Fibroblast of skin of back (primary cell): ENCODE results near the gene ACP1.
"Not testable (repeated sequence)": the region's sequence is repeated elsewhere in the genome, so short reads cannot be mapped to it uniquely, and the experiment has no call there.

Experiments
- DNase-seq: peaks from one replicate; pipeline ENCODE4 v3.0.0-alpha.2; 2013

ACP1 gene

DNA sequence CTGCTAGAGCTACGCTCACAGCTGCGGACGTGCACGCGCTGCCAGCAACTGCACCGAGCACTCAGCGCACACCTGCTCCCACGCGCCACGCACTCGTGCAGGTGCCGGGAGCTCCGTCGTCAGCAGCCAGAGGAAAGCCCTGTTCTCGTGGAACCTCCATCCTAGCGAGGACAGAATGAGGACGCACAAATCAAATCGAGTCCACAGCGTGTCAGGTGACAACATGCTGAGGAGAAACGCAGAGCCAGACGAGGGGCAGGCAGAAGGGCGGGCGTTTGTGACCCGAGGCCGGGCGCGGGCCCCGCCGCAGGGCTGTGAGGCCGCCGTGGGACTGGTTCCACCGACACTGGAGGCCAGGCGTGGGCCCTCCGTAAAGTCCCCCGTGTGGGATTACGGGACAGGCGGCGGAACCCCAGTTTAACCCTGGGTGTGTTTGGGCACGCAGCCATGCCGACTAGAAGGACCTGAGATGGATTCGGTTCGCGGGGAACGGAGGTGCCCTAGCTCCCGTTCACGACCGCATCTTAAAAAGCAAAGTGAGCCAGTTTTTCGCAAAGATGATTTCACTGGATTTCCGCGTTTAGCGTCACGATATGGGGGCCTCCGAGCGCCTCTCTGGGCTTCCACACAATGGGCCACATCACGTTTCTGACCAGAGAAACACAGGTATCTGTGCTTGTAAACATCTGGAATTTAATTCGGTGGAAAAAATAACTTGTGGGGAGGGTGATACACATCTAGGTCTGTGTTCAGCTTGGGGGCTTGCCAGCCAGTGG is 50.0 kb downstream of the ACP1 start:
- no peak for DNase-seq

DNA sequence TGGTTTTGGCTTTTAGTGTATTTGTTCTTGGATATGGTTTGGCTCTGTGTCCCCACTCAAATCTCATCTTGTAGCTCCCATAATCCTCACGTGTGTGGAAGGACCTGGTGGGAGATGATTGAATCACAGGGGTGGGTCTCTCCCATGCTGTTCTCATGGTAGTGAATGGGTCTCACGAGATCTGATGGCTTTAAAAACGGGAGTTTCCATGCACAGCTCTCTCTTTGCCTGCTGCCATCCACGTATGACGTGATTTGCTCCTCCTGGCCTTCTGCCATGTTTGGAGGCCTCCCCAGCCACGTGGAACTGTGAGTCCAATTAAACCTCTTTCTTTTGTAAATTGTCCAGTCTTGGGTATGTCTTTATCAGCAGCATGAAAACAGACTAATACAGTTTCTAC is 51.2 kb downstream of the ACP1 start:
- not testable (repeated sequence) for DNase-seq

DNA sequence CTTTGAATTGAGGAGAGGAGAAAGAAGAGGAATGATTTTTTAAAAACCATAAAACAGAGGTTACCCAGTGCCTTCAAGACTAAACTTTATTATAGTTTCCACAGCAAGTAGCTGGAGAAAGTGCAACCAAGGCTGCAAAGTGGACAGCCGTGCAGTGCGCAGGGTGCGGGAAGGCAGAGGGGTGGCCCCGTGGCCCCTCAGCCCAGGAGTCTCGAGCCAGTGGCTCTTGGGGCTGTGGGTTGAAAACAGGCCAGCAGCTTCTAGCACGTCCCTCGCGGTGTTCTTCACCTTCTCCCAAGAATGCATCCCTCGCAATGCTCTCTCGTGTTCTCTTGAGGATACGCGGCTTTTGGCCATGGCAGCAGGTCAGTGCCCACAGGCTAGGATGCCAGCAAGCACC is 51.6 kb downstream of the ACP1 start:
- no peak for DNase-seq

DNA sequence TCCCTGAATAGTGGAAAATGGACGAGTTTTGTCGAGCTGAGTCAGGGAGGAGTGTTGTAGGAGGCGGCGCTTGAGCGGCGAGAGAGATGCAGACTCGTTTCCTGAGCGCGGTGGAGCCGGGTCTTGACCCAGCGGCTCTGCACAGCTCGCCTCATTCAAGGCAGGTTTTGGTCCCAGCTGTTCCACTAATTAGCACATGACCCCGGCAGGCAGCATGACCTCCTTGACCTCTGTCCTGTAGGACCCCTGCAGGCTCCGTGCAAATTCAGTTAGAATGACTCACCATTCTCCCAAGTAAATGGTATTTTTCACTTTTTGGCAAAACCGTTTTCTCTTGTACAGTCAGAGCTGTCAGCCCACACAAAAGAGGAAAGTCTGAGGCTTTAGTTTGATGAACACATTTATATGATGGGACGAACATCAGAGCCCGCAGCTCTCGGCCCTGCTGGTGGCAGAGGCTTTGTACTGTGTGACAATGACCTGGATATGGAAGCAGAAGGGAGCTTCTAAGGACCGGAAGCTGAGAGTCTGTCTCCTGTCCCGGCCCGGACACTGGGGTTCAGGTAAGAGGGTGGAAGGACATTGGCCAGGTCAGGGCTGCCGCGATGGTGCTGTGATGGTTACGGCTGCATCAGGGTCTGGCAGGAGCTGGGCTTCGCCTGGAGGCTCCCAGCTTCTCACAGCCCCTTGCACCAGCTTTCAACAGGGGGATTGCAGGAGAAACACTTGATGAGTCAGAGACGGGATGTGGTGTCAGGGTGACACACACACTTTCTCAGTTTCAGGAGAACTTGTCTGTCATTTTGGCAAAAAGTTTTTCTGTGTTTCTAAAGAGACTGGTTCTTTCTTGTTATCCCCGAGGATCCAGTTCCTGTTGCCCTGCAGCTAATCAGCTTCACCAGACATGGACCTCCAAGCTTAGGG is 53.0 kb downstream of the ACP1 start:
- DNase-seq = peak; percentile 64

DNA sequence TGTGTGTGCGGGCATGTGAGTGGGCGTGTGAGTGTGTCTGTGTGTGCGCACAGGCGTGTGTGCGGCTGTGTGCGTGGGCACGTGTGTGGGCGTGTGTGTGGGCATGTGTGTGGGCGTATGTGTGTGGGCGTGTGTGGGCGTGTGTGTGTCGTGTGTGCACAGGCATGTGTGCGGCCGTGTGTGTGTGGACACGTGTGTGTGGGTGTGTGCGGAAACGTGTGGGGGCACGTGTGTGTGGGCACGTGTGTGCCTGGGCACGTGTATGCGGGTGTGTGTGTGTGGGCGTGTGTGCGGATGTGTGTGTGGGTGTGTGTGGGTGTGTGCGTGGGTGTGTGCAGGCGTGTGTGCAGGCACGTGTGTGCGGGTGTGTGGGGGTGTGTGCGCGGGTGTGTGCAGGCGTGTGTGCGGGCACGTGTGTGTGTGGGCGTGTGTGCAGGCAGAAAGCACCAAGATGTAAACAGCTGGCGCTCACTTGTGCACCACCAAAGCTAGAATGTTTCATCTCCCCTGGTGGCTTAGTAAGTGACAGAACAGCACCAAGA is 54.4 kb downstream of the ACP1 start:
- DNase-seq = no peak

DNA sequence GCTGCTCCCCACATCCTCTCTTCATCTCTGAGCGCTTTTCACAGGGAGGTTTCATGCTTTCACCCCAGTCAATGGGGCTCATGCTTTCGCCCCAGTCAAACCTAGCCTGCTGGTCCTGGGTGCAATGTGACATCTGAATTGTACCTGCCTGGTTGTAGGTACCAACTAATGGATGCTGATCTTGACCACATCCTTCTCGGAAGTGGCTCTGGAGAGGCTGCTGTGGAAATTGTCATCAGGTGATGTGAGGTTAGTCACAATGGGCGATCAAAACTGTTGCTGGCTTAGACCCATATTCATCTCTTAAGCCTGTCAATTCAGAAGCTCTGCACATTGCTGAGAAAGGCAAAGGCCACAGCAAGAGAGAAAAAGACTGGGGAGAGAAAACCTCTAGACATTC is 55.8 kb downstream of the ACP1 start:
- no peak for DNase-seq

DNA sequence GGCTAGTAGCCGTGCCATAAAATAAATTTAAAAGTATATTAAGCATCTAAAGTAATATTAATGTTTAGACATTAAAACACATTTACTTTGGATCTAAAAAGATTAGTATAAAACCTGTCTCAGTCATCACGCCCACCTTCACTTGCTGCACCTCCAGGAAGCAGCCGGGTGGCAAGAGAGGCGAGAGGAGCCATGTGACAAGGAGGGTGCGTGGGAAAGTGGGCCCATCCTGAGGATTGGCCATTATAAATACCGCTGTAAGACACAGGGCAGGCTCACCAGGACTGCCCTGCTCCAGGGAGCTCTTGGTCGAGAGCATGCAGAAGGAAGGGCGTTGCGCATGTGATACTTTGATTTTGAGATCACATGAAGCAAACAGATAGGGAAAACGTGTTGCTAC is 57.6 kb downstream of the ACP1 start:
- no peak for DNase-seq

DNA sequence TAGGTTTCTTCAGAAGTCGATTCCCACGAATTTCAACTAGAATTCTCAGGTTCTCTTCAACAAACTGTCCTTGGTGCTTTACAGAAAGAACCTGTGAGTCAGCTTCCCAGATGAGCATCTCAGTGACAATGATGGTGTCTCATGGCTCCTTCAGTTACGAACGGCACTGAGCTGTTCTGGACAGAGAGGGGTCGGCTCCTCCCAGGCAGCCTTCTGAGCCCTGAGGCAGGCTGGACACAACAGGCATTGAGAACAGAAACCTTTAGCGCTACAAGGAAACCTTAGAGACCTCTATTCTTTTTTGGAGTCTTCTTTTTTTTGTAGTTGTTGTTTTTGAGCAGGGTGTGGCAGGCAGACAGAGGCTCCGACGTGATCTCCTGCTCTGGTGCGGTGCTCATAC is 58.3 kb downstream of the ACP1 start:
- DNase-seq = no peak
